Right ventricle myocardium inferior (tissue), 1 donor: Measurements from ENCODE around the gene RBBP6. TPM values are rescaled to one million over a fixed set of nuclear protein-coding genes. Genes with fewer than 3 reads are reported as not detected.
"Not testable (repeated sequence)": the region's sequence is repeated elsewhere in the genome, so short reads cannot be mapped to it uniquely, and the experiment has no call there.

ENCODE experiments used
- ATAC-seq: fragments of 200-7000 bp; cut with Tn5 transposase; one replicate; pipeline ENCODE4 v1.9.1; 2020; ENCODE audit warnings: mild to moderate bottlenecking, moderate library complexity
- DNase-seq: peaks from one replicate; pipeline ENCODE4 v3.0.0; 2021; ENCODE audit errors: missing footprints
- intact Hi-C: fragments of 100-400 bp; cut with DNase I; formaldehyde crosslinking; loops from one replicate; pipeline ENCODE4 v1.11.0; 2022
- total RNA-seq: library from RNA; stranded (reverse); fragmentation: NEBNext Ultra II Directional; extraction: Animal tissue kit (Norgen Biotek cat#: 25700); gene quantifications from one replicate; pipeline ENCODE4 v1.2.1, GENCODE V29; 2021
- donor health status: DM: no; HTN: yes; CAD: no; lungs with severe emphysema.

The RBBP6 gene
- total RNA-seq, 1 donor from 2014 or later, result 23.5 TPM

- intact Hi-C loops, result no loop called here
- no peak for ATAC-seq
- DNase-seq, result no peak
Measured at GRCh38 chr16:24612656-24613055, 73.3 kb downstream of the RBBP6 start.

- intact Hi-C loops, ATAC-seq, DNase-seq: not testable (repeated sequence)
Measured at GRCh38 chr16:24613267-24613666, 73.9 kb downstream of the RBBP6 start.

- DNase-seq, result no peak
- intact Hi-C loops, result no loop called here
- ATAC-seq, result no peak
Measured at GRCh38 chr16:24617502-24617901, 78.1 kb downstream of the RBBP6 start.

Other genes starting within 250 kb of the RBBP6 start
- gene TNRC6A, start 190.1 kb downstream of the RBBP6 start, total RNA-seq, result 34.8 TPM